GM23248 (cell line): ENCODE measurements around the gene KISS1R.

Experiments used
- EZH2 ChIP-seq: fragments of 200-600 bp; sonication (generic); IDR thresholded peaks from 2 replicates; pipeline ENCODE4 v1.6.1; 2018; ENCODE audit warnings: antibody characterized with exemption, mild to moderate bottlenecking; ENCODE audit not compliant: insufficient read depth, poor library complexity, severe bottlenecking
- EZH2phosphoT487 ChIP-seq: fragments of 200-600 bp; sonication (generic); IDR thresholded peaks from 2 replicates; pipeline ENCODE4 v1.6.1; 2018; ENCODE audit warnings: antibody characterized with exemption, moderate library complexity, mild to moderate bottlenecking, low read depth; ENCODE audit not compliant: insufficient read depth

- TF ChIP-seq EZH2 = no peak
- no peak for TF ChIP-seq EZH2phosphoT487
Measured at GRCh38 chr19:870314-870713, 46.8 kb upstream of the KISS1R start.
